HG02938 (cell line): ENCODE measurements around the gene CCDC50.

Experiments
- ATAC-seq: cut with Tn5 transposase; IDR thresholded peaks from one replicate; pipeline ENCODE4 v1.9.1; 2021; ENCODE audit warnings: mild to moderate bottlenecking, moderate library complexity; ENCODE audit not compliant: unreplicated experiment

The CCDC50 gene

GRCh38 chr3:191328962-191329653 lies at the start of gene CCDC50:
Gene CCDC50, plus strand, starts transcription at chr3:191329394. Its CDS starts 281 bp downstream, at chr3:191329675.
- peak; percentile 73 for ATAC-seq

GRCh38 chr3:191280111-191280510 lies 49.1 kb upstream of the CCDC50 start:
- ATAC-seq = no peak

GRCh38 chr3:191280882-191281281 lies 48.3 kb upstream of the CCDC50 start:
- ATAC-seq = no peak

GRCh38 chr3:191282251-191283185 lies 46.7 kb upstream of the CCDC50 start:
- ATAC-seq = no peak

- peak; percentile 86 for ATAC-seq
Observed at GRCh38 chr3:191283400-191283799, 45.8 kb upstream of the CCDC50 start.

GRCh38 chr3:191290311-191291025 lies 38.7 kb upstream of the CCDC50 start:
- peak; percentile 76 for ATAC-seq

GRCh38 chr3:191292243-191293015 lies 36.8 kb upstream of the CCDC50 start:
- no peak for ATAC-seq

- ATAC-seq = no peak
Observed at GRCh38 chr3:191294291-191294690, 34.9 kb upstream of the CCDC50 start.

- ATAC-seq = peak; percentile 86
Observed at GRCh38 chr3:191296041-191296541, 33.1 kb upstream of the CCDC50 start.

GRCh38 chr3:191298846-191299245 lies 30.3 kb upstream of the CCDC50 start:
- ATAC-seq = no peak

- ATAC-seq = no peak
Observed at GRCh38 chr3:191300422-191300821, 28.8 kb upstream of the CCDC50 start.

GRCh38 chr3:191301017-191301416 lies 28.2 kb upstream of the CCDC50 start:
- peak; percentile 88 for ATAC-seq

GRCh38 chr3:191301782-191302411 lies 27.3 kb upstream of the CCDC50 start:
- no peak for ATAC-seq

- no peak for ATAC-seq
Observed at GRCh38 chr3:191302451-191302850, 26.7 kb upstream of the CCDC50 start.

GRCh38 chr3:191303596-191303995 lies 25.6 kb upstream of the CCDC50 start:
- ATAC-seq = no peak

GRCh38 chr3:191306428-191306827 lies 22.8 kb upstream of the CCDC50 start:
- ATAC-seq = no peak

GRCh38 chr3:191307341-191307740 lies 21.9 kb upstream of the CCDC50 start:
- ATAC-seq = no peak

GRCh38 chr3:191313296-191313695 lies 15.9 kb upstream of the CCDC50 start:
- no peak for ATAC-seq

- ATAC-seq = no peak
Observed at GRCh38 chr3:191314109-191314728, 15.0 kb upstream of the CCDC50 start.
